Activated T-cell treated with anti-CD3 and anti-CD28 coated beads, Interleukin-2, amount 50 U/mL, for 24 hours (primary cell): ENCODE results near the gene UBAC1.

Experiments
- DNase-seq: peaks from one replicate; pipeline ENCODE4 v3.0.0-alpha.2; 2020
- H3K27ac Mint-ChIP-seq: 2 replicates; pipeline ENCODE4 v1.8.0; 2020; ENCODE audit warnings: mild to moderate bottlenecking, mixed read lengths
- H3K27me3 Mint-ChIP-seq: 2 replicates; pipeline ENCODE4 v1.8.0; 2020; ENCODE audit warnings: mixed read lengths
- H3K36me3 Mint-ChIP-seq: 2 replicates; pipeline ENCODE4 v1.8.0; 2020; ENCODE audit warnings: low read depth, mixed read lengths
- H3K4me1 Mint-ChIP-seq: 2 replicates; pipeline ENCODE4 v1.8.0; 2020; ENCODE audit warnings: low read depth, mixed read lengths
- H3K4me3 Mint-ChIP-seq: 2 replicates; pipeline ENCODE4 v1.8.0; 2020; ENCODE audit warnings: mild to moderate bottlenecking, moderate library complexity, mixed read lengths
- H3K9me3 Mint-ChIP-seq: 2 replicates; pipeline ENCODE4 v1.8.0; 2020; ENCODE audit warnings: mixed read lengths

Gene UBAC1

DNA sequence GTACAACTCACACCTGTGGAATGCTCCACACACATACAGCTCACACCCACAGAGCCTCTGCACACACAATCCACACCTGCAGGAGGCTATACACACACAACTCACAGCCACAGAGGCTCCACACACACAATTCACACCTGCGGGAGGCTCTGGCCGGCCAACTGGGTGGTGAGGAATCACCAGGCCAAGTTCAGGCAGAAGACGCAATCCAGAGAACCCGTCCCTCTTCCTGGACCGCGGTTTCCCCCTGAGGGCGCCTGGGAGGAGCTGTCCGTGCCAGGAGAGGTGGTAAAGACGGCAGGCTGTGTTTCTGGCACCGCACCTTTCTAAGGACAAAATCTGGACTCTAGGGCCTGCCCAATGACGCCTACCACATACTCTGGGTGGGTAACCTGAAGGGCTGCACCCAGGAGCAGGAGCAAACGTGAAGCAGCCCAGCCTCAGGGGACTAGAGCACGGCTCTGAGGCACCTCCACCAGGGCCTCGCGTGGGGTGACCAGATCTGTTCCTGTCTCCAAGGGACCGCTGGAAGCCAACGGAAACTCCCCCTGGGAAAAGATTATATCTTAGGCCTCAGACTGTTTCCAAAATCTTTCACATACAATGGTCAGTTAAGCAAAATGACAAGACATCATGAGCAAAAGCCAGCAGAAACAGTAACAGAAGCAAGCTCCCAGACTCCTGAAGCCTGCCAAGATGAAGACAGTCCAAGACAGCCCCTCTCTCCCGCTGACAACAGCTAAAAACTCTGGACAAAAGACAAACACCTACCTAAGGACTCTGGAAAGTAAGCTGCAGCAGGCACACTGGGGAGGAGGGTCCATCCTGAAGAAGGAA is 70.8 kb downstream of the UBAC1 start:
- Mint-ChIP-seq H3K27ac (no peak overlapping the region), H3K4me1 (peaks cover 78% of the 10 kb centered on the region)

DNA sequence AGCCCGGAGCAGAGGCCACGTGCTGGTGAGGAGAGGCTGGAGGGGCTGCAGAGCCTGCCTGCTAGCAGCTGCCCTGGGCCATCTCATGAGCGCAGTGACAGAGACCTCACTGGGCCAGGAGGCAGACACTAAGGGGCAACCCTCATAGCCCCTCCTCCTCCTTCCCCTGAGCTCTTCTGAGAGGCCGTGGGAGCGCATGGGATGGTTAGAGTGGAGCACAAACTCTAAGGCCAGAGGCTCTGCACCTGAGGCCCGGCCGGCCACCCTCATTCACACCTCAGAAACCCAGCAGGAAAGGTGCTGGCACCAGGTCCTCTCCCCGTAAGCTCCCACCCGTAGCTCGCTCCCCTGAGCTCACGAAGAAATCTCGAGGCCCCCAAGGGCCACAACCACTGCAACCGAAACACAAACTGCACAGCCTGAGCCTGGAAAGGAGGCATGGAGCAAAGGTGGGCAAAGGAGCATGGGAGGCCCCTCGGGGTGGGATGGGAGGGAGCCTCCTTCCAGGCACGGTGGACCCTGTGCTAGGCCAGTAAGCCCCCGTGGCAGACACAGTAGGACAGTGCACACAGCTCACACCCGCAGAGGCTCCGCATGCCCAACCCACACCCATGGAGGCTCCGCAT is 71.5 kb downstream of the UBAC1 start:
- Mint-ChIP-seq H3K9me3 (no peaks in the 10 kb centered on the region), H3K36me3 (no peaks in the 10 kb centered on the region), H3K27ac (no peak overlapping the region), H3K27me3 (no peaks in the 10 kb centered on the region), H3K4me3 (no peak overlapping the region), H3K4me1 (peaks cover 78% of the 10 kb centered on the region)
- DNase-seq, result no peak

More for the DNA sequence above, 70.8 kb downstream of the UBAC1 start:
- Mint-ChIP-seq H3K4me3 (no peak overlapping the region), H3K36me3 (no peaks in the 10 kb centered on the region), H3K27me3 (no peaks in the 10 kb centered on the region), H3K9me3 (no peaks in the 10 kb centered on the region)
- no peak for DNase-seq

DNA sequence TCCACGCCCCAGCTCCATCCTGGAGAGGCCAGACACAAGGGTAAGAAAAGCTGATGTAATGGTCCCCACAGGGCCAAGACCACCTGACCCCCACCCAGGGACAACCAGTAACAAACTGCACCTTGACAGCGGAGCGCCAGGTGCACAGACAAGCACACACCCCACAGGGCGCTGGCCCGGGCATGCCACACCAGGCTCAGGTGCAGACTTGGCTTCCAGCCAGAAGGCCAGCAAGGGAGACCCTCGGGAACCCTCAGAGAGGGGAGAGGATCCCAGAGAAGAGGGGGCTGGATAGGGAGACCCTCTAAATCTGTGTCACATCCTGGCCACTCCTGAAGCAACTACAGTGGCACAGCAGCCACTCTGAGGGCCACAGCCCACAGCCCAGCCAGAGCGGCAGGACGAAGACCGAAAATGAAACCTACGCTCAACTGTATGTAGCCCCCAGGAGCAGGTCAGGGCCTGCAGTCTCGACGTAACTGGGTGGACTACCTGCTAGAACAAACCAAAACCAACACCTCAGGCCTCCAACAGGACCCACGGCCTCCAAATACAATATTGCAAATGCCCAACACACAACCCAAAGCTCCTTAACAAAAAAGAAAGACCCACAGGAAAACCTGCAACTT is 72.3 kb downstream of the UBAC1 start:
- no peak for DNase-seq
- Mint-ChIP-seq H3K36me3 (no peaks in the 10 kb centered on the region), H3K27ac (peak overlapping the region; percentile 42), H3K4me1 (peaks cover 80% of the 10 kb centered on the region), H3K4me3 (no peak overlapping the region), H3K9me3 (no peaks in the 10 kb centered on the region), H3K27me3 (no peaks in the 10 kb centered on the region)

DNA sequence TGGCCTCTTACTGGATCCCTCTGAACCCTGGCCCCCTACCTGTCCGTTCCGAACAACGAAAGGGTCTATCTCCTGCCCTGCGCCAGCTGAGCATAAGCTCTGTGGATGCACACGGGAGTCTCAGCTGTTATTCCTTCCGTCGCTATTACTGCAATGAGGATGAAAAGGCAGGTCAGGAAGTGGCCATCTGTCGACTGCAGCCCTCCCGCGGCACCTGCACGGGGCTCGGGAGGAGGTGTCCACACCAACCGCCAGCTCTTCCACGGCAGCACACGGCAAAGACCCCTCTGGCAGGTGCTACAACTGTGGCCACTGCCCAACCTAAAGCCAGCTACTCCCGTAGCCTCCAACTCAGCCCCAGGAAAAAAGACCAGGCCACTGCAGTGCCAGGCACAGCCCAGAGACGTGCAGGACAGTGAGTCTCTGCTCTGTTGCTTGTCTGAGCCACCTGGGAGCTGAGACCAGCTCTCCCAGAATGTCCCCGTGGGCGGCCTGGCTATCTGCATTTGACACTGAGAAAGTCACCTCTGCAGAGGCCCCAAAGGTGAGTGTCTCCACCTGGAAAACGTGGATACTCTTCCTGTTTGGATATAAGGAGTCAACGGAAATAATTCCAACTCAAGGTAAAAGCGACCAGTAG is 72.9 kb downstream of the UBAC1 start:
- Mint-ChIP-seq H3K4me1 (peaks cover 80% of the 10 kb centered on the region), H3K9me3 (no peaks in the 10 kb centered on the region), H3K4me3 (peak overlapping the region; percentile 25), H3K27ac (peak overlapping the region; percentile 85), H3K27me3 (no peaks in the 10 kb centered on the region), H3K36me3 (peaks cover under 1% of the 10 kb centered on the region)
- no peak for DNase-seq

DNA sequence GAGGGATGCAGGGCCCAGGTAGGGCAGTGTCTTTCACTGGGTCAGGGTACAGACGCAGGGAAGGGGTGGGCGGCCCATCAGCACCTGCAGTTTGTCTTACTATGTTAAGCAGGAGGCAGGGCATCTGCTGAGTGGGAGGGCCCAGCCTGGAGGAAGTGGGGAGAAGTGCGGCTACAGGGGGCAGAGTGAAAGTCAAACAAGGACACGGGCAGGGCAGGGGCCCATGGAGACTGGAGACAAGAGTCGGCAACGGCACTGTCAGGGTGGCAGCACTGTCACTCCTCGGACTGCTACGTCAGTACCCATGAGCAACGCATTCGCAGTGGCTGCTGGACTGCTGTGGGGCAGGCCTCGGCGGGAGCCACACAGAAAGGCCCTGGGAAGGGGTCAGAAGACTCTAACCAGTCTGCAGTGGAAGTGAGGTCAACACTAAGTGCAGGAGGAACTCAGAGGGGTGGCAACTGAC is 73.6 kb downstream of the UBAC1 start:
- H3K36me3 Mint-ChIP-seq, result peaks cover 7% of the 10 kb centered on the region
- peak; percentile 65 for DNase-seq
- no peaks in the 10 kb centered on the region for H3K27me3 Mint-ChIP-seq
- peaks cover 80% of the 10 kb centered on the region for H3K4me1 Mint-ChIP-seq
- no peaks in the 10 kb centered on the region for H3K9me3 Mint-ChIP-seq
- H3K27ac Mint-ChIP-seq, result peak overlapping the region; percentile 85
- H3K4me3 Mint-ChIP-seq, result peak overlapping the region; percentile 63

DNA sequence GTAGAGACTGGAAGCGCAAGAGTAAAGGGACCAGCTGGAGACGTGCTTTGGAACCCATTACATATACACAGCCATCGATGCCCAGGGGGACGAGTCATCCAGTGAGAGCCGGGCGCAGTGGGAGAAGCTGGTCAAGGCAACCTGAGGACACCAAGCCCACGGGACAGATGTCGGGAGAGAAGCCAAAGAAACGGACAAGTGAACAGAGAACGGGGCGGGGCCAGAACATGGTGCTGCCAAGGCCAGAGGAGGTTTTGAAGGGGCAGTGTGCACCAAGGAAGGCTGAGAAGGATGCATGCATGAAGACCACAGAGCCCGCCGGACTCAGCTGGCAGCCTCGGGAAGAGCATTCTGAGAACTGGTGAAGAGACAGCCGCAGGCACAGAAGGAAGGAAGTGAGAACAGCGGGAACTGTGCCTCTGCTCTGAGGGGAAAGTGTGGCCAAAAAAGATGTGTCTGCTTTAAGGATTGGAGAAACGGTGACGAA is 74.1 kb downstream of the UBAC1 start:
- Mint-ChIP-seq H3K27me3 (no peaks in the 10 kb centered on the region), H3K27ac (peak overlapping the region; percentile 85), H3K4me1 (peaks cover 77% of the 10 kb centered on the region), H3K9me3 (no peaks in the 10 kb centered on the region), H3K36me3 (peaks cover 12% of the 10 kb centered on the region), H3K4me3 (peak overlapping the region; percentile 63)
- no peak for DNase-seq

DNA sequence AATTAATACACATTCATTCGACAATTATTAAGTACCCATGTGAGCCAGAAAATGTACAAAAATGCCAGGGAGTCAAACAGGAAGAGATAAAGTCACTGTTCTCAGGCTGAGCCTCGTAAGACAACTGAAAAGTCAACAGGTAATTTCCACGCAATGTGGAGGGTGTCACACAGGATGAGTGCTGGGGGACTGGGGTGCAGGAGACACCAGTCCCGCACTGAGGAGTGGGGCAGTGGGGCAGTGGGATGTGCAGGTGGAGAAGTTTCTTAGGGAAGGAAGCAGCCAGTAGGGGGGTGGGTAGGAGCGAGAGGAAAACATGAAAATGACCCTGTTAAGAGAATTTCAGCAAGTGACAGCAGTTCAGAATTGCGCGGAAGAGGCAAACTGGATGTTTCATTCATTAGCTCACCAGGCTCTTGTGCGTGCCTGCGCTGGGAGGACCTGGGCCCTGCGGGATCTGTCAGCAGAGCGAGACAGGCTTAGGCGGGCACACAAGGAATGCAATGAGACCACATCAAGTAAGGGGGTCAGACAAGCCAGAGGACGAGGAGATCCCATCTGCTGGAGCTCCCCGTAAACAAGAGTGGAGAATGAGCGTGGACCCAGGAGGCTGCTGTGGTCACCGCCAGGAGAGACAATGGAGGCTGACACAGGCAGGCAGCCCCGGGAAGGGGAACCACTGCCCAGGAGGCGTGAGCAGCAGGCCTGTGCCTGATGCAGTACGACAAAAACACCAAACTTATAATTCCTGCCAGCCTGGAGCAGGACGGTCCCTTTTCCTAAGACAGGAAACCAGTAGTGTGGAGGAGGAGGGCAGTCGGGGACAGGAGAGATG is 74.8 kb downstream of the UBAC1 start:
- Mint-ChIP-seq H3K27ac (peak overlapping the region; percentile 85), H3K4me1 (peaks cover 71% of the 10 kb centered on the region), H3K36me3 (peaks cover 19% of the 10 kb centered on the region), H3K4me3 (no peak overlapping the region), H3K27me3 (no peaks in the 10 kb centered on the region), H3K9me3 (no peaks in the 10 kb centered on the region)
- DNase-seq, result no peak

DNA sequence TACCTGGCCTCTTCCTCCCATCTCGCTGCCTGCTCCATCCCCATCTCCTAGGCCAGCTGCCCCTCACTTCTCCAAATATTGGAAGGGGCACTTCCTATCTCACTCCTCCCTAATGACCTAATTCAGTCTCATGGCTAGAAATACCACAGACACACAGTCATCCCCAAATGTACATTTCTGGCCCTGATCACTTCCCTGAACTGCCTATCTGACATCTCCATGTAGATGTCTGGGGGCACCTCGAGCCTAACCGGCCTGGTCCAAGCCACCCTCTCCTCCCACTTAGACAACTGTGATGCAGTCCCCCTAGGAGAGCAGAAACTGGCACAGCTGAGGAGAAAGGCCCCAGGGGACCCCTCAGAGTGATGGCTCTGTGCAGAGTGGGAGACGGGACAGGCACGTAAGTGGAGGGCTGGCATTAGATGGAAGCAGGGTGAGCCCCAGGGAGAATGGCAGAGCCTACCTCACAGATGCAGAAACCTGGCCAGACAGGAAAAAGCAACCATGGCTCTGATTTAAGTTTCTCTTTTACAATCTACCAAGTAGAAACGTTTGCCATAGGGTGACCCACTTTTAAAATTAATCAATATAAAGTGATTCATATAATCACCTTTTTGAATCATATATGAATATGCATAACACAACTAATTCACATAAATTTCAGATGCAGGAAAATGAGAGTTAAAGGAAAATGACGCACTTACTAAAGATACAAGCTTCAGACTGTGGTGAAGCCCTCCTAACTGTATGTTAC is 75.9 kb downstream of the UBAC1 start:
- DNase-seq, result no peak
- Mint-ChIP-seq H3K9me3 (no peaks in the 10 kb centered on the region), H3K36me3 (peaks cover 21% of the 10 kb centered on the region), H3K4me1 (peaks cover 67% of the 10 kb centered on the region), H3K4me3 (no peak overlapping the region), H3K27me3 (no peaks in the 10 kb centered on the region), H3K27ac (peak overlapping the region; percentile 8)

DNA sequence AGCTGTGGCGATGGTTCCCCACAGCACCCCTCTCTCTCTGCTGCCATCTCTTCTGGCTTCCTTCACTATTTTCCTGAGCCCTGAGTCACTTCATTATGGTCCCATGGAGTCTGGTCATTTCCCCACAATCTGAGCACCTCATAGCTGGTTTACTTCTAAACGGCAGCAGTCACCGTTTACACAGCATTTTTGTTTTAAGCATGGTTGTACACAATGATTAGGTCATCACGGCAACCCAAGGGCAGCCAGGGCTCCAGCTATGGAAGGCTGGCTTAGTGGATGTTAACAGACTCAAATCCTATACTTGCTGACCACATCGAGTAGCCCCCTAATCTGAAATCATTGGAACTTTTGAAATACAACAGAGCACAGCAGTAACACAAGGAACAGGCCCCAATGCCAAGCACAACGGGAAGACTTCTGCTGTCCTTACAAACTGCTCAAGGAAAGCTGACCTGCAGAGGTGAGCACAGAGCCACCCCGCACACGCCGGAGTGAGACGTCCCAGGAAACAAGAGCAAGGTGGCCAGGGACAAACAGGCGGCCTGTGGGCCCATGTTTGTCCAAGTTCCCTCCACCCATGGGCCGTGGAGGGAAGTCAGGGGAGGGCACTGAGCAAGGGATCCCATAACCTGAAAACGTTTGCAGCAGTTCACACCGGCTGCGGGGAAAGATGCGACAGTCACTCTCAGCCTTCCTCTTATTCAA is 76.7 kb downstream of the UBAC1 start:
- H3K4me1 Mint-ChIP-seq, result peaks cover 68% of the 10 kb centered on the region
- H3K9me3 Mint-ChIP-seq, result no peaks in the 10 kb centered on the region
- no peak for DNase-seq
- H3K27ac Mint-ChIP-seq, result peak overlapping the region; percentile 1
- no peaks in the 10 kb centered on the region for H3K27me3 Mint-ChIP-seq
- no peak overlapping the region for H3K4me3 Mint-ChIP-seq
- H3K36me3 Mint-ChIP-seq, result peaks cover 21% of the 10 kb centered on the region

DNA sequence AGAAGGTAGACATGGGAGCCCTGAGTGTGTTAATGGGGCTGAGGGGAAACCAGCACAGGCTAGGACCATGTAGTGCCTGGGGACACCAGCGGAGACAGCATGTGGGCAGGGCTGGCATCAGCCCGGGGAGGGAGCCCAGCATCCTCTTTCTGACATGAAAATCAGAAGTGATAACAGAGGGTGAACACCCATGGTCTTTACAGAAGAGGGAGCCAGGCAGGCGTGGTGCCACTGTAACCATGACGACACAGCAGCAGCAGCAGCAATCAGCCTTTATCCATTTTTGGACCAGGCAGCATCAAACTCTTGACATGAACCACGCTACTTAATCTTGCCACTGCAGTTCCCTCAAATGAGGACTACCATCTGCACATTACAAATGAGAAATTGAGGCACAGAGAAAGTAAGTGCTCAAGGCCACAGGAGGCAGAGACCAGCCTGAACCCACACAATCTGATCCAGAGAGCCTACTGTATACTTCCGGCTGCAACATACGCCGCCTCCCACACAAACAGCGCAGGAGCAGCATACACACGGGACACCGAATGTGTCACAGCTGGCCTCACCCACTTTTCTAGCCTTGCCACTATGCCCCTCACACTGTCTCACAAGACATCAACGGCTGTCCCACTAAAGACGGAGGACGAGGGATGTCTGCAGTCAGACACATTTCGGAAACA is 77.6 kb downstream of the UBAC1 start:
- H3K27ac Mint-ChIP-seq, result peak overlapping the region; percentile 51
- DNase-seq, result no peak
- H3K27me3 Mint-ChIP-seq, result no peaks in the 10 kb centered on the region
- H3K4me3 Mint-ChIP-seq, result no peak overlapping the region
- peaks cover 67% of the 10 kb centered on the region for H3K4me1 Mint-ChIP-seq
- peaks cover 26% of the 10 kb centered on the region for H3K36me3 Mint-ChIP-seq
- H3K9me3 Mint-ChIP-seq, result no peaks in the 10 kb centered on the region
